OCI-M2 (cell line): ENCODE results near the gene SUPT6H.

ENCODE experiments used
- DNase-seq: peaks from one replicate; lab custom pipeline; 2025; ENCODE audit not compliant: unreplicated experiment; lab: John Stamatoyannopoulos, UW

Gene SUPT6H

DNA sequence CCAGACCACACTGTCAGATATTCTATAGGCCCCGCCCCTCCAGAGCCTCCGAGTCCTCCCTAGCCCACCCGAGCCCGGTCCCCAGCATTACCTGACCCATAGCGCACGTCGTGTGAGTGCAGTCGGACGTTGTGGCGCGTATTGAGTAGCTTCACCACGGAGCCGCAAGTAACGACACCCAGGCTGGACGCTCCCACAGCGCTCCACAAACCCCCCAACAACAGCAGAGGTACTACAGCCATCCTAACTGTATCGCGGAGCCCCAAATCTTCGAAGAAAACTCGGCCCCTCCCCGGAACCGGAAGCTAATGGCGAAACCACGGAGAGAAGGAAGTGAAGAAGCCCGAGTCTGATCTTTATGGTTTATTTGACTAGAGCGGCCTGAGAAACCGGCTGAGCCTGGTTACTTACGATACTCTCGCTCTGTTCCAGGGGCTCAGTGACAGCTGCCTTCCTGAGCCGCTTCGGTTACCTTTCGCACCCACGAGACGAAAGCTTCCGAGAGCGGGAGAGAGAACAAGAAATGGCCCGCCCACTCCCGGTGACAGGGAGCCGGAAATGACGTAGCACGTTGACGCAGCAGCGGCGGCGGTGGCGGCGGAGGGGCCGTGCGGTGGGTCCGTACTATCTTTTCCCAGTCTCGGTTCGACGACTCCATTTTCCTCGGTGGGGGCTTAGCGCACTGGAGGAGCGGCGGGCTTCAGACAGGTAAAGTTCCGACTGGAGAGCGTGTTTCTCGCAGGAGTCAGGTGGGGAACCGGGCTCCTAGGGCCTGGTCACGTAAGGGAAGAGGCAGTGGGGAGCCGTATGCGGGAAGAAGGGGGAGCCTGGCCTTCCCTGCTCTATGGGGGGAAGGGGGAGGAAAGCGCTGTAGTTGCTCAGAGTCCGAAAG is at the start of gene SUPT6H, which contains the start of gene SDF2:
TSS of gene SUPT6H (plus strand) at position 571 of the 892 bp plus-strand sequence. CDS start 11,197 bp downstream, outside the sequence.
TSS of gene SDF2 (minus strand) at position 272 of the 892 bp plus-strand sequence. CDS start at position 242, 30 bp downstream.
- peak; percentile 62 for DNase-seq

DNA sequence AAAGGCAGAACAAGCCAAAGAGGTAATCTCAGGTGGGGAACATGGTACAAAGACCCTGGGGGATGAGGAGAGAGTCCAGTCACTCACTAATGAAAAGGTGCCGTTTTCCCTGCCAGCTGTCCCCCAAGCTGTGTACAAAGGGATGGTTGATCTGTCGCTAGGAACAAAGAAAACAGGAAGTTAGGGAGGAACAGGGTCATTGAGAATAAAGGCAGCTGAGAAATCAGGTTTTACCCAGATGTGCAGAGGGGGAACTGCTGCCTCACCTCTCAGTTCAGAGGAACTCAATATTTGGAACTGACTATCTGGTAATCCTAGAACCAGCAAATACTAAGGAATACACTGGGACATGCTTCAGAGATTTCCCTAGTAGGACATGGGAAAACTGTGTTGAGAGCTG is 49.5 kb upstream of the SUPT6H start:
- no peak for DNase-seq

DNA sequence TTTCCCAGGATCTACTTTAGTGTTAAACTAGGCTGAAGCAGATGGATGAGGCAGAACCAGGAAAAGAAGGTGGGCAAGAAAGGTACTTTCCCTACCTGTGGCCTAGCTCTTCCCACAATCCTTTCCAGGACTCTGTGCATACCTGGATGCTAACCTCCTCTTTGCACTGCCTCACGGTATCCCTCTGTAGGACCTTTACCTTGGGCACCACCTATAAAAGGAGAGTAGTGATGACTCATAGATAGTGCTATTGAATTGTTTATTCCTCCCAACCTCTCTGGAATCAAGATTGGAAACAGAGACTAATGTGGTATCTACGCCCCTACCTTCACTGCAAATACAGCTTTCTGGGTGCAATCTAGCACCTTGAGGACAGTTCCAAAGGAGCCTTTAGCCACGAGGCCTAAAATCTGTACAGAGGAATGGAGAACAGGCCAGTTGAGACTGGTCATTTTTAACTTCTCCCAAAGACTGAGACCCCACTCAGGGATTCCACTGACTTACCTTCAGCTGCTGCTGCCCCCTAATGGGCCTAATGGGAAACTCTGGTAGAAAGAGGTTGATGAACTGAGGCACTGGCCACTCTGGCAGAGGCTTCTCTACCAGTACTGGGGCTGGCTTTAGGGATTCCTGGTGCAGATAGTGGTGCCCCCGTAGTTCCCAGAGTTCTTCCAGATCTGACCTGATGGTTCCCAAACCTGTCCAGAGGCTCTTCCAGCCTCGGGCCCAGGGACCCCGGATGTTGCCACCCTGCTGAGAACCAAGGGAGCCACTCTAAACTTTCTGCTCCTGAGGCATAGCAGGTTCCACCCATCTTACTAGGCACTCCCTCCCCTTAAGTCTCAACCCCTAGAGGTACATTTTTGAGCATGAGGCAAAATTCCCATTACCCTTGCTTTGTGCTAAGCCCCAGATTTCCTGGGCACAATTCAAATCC is 48.8 kb upstream of the SUPT6H start:
- DNase-seq = no peak

DNA sequence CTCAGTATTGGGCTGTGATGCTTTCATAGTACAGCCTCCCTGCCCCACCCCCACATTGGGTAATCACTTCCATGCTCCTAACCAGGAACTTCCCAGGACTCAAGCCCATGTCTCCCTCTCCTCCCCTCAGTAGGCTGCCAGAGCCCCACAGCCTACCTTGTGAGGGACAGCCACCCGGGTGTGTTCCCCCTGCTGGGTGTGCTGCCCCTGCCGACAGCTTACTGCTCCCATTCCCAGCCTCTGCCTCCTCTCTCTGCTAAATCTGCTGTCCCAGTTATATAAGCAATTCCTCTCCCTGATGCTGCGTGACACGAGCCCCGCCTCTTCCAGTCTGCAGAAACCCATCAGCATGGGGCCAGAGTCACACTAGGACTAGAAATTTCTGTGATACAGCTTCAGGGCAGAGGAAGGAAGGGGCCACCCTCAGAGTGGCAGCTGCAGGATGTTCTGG is 48.0 kb upstream of the SUPT6H start, which contains the start of gene RSKR:
TSS of gene RSKR (minus strand) at position 255 of the 451 bp plus-strand sequence. CDS start at position 231, 24 bp downstream.
- no peak for DNase-seq

DNA sequence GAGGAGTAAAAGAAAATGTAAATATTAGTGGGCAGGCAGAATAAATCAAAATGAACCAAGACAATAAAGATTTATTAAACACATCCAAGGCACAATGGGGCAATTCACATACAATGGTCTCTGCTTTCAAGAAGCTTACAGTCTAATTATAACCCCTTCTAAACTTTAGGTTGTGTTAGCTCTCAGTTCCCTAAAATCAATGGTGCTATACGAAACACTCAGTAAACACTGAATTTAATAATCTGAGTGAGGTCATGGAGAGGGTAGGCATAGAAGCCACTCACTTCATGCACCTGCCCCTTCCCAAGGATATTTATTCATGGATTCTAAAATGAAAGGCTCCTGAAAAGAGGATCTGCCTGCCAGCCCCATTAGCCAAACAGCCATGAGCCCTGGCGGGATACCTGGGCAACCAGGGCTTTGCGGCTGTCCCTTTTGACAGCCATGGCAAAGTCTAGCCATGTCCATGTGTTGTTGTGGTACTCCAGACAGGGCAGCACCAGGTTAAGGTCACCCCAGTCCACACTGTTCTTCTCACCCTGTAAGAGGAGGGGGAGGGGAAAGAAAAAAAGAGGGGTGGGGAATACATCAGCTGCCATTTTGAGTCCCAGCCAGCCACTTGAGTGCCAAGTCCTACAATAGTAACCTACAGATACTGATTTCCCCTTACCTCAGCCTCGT is 46.6 kb upstream of the SUPT6H start:
- no peak for DNase-seq

DNA sequence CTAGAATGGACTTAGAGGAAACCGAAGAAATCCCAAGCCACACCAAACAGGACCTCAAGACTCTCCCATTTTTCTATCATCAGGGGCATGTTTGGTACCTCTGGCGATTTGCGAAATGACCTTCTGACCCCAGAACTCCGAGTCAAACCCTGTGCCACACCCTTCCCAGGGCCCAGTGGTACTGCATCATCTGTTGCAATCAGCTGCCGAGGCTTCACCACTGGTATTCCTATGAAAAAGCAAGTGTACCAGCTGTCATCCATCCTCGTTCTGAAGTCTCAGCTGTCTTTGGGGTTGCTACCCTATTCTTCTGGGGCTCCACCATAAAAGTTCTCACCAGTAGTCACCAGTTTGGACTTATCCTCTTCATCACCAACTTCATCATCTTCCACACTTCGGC is 45.7 kb upstream of the SUPT6H start:
- no peak for DNase-seq

DNA sequence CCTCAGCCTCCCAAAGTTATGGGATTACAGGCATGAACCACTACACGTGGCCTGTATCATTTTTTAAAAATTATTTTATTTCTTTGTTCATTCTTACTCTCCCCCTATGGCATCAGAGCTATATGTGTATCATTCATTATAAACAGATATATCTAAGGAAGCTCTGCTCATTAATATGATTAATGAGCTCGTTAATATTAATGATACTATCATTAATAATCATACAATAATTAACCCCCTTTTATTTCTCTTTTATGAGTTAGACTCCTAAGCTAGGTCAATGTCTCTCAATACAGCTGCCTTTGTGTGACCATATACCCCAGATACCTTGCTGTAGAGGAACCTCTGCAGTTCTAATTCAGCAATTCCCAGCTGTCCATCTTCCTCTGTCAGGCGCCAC is 43.5 kb upstream of the SUPT6H start:
- no peak for DNase-seq

DNA sequence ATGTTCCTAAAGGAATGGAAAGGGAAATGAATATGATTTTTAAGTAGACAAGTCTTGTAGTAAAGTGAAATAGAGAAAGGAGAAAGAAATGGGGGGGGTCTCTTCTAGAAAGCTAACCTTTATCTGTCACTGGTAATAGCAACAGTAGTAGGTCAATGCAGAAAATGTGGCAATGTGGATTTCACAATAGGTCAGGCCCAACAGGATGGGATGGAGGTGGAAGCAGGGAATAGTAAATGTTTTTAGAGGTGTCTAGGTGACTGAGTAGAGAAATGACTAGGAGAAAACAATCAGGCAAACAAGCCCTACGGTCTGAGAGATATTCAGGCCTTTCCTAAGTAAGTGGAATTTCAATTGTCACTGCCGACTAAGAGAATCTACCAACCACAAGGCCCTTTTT is 42.0 kb upstream of the SUPT6H start:
- DNase-seq = no peak

DNA sequence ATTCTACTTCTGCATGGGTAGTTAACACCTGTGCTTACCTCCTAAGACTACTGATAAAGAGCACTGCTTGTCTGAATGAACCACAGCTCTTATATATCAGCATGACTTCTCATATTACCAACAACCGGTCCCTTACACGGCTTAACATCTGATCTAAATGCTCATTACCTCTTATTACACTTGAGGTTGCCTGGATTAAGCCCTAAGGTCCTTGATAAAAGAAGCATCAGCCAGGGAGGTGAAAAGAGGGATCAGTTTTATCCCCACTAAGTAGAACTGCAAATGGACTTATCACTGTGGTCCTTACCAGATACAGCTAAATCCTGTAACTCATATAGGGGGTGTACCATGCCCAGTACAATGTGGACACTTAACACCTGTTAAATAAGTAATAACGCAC is 39.8 kb upstream of the SUPT6H start:
- no peak for DNase-seq

DNA sequence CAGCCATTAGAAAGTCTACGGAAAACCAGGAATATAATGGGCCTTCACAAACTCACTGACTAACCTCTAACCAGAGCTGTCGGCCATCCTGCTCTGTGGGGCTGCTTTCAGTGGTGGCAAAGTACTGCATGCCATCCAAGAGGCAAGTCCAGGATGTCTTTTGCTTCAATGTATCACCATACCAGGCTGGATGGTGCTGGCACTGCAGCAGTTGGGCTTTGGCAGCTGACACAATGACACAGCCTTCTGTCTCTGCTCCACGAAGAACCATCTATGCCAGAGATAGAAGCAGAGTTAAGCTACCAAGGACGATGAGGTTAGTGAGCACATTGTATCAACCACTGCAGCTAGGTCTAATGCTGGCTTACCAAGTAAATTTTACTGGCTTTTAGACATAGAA is 38.3 kb upstream of the SUPT6H start:
- DNase-seq = no peak

DNA sequence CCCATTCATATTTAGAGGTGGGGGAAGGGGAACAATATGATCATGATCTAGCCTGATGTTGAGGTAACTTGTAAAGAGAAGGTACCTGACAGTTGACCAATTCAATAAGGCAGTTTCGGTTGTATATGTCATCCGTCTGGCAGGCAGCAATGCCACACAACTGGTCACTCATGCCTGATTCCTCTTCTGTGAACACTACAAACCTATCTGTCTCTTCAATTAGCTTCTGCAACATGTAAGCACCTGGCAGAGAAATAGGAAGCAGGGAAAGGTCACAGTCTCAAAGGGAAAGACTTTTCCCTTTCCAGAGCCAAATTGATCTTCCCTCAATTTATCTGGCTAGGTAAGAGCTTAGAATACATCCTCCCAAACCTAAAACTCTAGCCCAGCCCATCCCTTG is 37.9 kb upstream of the SUPT6H start:
- DNase-seq = no peak

DNA sequence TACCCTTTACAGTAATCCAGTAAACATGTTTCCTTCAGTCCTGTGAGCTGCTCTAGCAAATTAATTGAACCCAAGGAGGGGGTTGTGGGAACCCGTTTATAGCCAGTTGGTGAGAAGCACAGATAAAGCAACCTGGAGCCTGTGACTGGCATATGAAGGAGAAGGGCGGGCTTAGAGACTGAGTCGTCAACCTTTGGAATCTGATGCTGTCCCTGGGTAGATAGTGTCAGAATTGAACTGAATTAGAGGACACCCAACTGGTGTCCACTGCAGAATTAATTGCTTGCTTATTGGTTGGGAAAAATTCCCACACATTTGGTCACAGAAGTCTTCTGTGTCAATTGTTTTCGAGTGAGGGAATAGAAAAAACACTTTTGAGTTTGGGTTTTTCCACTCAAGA is 35.2 kb upstream of the SUPT6H start:
- DNase-seq = no peak

DNA sequence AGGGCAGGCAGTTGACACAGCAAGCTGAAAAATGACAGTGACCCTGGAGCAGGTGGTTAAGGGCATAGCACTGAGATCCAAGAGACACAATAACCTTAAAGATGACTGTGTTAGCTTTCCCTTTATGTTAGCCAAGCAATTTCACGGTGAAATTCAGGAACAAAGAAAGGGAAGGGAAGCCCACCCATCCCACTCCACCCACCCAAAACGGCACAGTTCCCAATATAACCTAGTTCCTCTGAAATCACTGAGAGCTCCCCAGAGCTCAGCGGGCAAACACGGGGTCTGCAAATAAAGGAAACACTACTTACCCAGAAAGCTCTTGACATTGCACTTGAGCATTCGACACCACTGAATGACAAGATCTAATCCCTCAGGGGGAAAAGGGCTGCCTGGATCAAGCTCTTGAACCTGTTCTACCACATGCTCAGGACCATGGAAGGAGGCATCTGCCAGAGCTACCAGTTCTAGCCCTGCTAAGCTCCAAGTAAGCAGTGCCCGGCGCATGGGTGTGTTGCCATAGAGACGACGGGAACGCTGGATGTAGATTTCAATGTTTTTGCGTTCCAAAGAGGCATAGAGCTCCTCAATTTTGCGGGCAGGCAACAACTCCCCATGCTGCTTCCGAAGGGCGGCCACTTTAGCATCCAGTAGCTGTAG is 27.7 kb upstream of the SUPT6H start:
- no peak for DNase-seq

DNA sequence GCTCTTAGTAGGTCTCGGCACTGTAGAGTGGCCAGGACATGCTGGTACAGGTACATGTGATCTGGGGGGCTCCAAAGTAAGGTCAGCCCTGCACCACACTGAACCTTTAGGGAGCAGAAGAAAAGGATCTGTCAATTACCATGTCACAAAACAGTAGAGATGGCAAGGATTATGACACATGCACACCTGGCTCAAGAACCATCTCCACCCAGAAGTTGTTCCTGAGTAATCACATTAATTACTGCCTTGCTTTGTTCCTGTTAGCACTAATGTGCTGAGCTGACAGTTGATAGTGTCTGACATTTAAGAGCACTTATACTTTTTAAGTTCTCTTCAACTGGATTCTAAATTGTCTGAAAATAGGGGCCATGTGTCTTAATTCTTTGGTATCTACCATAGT is 26.5 kb upstream of the SUPT6H start:
- DNase-seq = no peak

DNA sequence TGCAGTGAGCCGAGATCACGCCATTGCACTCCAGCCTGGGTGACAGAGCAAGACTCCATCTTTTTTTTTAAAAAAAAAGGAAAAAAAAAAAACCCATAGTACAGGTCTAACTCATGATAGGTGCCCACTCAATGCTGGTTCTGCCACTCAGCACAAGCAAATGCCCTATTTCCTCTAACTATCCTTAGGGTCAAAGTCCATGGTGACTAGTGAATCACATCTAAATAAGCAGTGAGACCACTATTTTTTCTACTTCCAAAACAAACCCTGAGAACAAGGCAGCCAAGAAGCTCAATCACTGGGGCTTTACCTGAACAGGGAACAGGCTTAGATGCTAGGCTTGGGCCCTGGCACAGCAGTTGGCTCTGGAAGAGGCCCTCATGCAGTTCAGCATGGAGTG is 20.4 kb upstream of the SUPT6H start:
- no peak for DNase-seq

DNA sequence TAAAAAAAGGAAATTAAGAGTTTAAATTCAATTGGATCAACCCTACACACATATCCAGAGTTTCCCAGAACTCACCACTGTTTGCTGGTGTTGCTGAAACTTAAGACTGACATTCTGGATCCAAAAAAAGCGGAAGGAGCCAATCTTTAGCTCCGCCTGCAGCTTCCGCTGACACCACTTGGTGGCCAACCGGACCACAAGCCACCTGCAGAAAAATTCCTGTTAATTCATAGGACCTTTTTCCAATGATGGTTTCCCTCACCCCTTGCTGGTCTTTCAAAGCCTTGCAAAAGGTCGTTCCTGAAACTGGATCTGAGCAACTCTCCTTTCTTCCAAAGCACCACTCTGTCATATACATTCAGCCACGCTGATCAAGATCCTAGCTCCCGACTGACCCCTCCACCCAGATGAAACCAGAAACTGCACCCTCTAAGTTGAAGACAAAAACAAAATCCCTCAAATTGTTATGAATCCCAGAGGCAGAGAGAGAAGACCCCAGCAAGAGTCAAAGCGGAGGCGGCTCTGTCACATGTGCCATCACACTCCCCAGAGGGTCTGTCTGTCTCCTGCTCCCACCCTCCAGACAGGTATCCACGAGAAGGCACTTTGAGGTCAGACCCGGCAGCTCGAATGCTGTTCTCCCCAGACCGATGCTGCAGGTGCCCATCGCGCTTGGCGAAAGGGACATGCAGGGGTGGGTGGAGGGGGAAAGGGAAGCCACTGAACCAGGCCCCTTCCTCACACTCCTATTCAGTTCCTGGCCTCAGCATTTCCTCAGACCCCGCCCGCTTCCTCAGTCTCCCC is 17.8 kb upstream of the SUPT6H start:
- peak; percentile 35 for DNase-seq

DNA sequence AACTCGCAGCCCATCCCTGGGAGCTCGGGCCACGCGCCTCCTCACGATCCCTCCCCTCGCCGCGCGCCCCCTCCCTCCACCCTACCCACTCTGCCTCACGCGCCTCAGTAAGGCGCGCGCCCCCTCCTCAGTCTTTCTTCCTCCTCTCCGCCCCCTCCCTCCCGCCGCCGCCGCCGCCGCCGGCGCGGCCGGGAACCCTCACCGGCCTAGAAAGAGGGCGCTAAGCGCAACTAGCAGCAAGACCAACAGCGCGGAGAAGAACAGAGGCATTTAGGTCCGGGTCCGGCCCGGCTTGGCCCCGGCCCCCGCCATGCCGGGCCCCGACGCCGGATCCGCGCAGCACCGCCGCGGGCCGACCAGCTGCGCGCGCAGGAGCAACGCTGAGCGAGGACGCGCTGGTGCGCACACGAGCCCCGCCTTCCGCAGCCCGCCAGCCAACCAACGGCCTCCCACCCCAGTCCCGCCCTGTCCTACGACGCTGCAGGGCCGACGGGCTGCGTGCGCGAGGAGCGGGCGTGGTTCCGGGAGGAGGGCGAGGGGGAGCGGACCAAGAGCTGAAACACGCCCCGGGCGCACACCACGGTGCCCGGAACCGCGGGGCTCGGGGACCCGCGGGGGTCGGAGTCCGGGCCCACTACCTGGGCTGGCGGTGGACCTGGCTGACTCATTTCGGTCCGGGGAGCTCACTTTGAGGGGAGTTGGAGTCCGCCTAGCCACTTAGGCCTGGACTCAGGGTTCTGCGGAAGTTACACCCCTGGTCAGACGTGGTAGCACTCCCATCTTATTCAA is 17.0 kb upstream of the SUPT6H start, which contains the start of gene BLTP2:
TSS of gene BLTP2 (minus strand) at position 372 of the 789 bp plus-strand sequence. CDS start at position 270, 102 bp downstream.
- no peak for DNase-seq

DNA sequence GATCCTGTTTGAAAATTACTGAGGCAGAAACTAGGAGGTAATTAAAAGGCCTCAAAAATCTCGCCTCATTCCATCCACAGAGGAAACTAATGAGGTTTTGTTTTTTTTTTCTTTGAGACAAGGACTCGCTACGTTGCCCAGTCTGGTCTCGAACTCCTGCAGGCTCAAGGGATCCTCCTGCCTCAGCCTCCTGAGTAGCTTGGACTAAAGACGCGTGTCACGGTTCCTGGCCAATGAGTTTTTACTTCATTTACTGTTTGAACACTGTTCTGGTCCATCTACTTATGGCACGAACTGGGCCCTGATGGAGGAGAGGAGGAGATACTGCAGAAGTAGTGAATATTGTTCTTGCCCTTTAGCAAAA is 16.4 kb upstream of the SUPT6H start:
- no peak for DNase-seq
